Tibial nerve (tissue), 4 donors: Measurements from ENCODE around the gene BCL2L13.

ENCODE experiments used
- EP300 ChIP-seq, 2 donors: sonication (generic); formaldehyde crosslinking; IDR thresholded peaks; one replicate each; pipeline ENCODE4 v1.6.1; 2017; ENCODE audit warnings: antibody characterized with exemption in 2 of 2, mild to moderate bottlenecking in 1 of 2
- TF ChIP-seq, protein P1 (sequence below), 5 experiments: fragments of 200-600 bp in 3 of 5; fragments of 450-650 bp in 2 of 5; sonication (generic) in 3 of 5; IDR thresholded peaks; one replicate each; pipeline ENCODE4 v1.5.1; 2016 to 2019; ENCODE audit warnings: antibody characterized with exemption in 5 of 5, mild to moderate bottlenecking in 3 of 5, moderate library complexity in 2 of 5

GRCh38 chr22:17719911-17720310 lies 81.4 kb downstream of the BCL2L13 start:
- TF ChIP-seq, protein P1, sequence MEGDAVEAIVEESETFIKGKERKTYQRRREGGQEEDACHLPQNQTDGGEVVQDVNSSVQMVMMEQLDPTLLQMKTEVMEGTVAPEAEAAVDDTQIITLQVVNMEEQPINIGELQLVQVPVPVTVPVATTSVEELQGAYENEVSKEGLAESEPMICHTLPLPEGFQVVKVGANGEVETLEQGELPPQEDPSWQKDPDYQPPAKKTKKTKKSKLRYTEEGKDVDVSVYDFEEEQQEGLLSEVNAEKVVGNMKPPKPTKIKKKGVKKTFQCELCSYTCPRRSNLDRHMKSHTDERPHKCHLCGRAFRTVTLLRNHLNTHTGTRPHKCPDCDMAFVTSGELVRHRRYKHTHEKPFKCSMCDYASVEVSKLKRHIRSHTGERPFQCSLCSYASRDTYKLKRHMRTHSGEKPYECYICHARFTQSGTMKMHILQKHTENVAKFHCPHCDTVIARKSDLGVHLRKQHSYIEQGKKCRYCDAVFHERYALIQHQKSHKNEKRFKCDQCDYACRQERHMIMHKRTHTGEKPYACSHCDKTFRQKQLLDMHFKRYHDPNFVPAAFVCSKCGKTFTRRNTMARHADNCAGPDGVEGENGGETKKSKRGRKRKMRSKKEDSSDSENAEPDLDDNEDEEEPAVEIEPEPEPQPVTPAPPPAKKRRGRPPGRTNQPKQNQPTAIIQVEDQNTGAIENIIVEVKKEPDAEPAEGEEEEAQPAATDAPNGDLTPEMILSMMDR (IDR thresholded peaks at IDR 0.05): no peak
- no peak for TF ChIP-seq EP300 (IDR thresholded peaks at IDR 0.05)
